ENCODE measurements around the gene TMEM50A. TPM values are rescaled to one million over a fixed set of nuclear protein-coding genes. Genes with fewer than 3 reads are reported as not detected.

Gene TMEM50A
- total and polyA plus RNA-seq, 2 of the 13 experiments (the other 11 are each of a cell fraction or from before 2014, with no cell fraction given) = 51.2 to 61.2 TPM

- TF ChIP-seq PCBP2 (optimal IDR thresholded peaks at IDR 0.05; ENCODE audit: low read depth, low read length, poor library complexity, severe bottlenecking) (no peak), BCL3 (CRISPR knock-in tag; IDR thresholded peaks at IDR 0.05) (peak; percentile 55; the same call in 1 of the 2 replicates), ZNF639 (CRISPR knock-in tag; conservative IDR thresholded peaks at IDR 0.05) (no peak), RAD21 (CRISPR knock-in tag; IDR thresholded peaks at IDR 0.05) (no peak), ZNF512 (CRISPR knock-in tag; IDR thresholded peaks at IDR 0.05) (no peak), MTA1 (CRISPR knock-in tag; IDR thresholded peaks at IDR 0.05; ENCODE audit: borderline replicate concordance) (0 out of 2 replicates have a peak, but pooled peaks have one; percentile 22), HMGA1 (CRISPR knock-in tag; conservative IDR thresholded peaks at IDR 0.05) (no peak), SMAD3 (CRISPR knock-in tag; IDR thresholded peaks at IDR 0.05) (no peak), FOXK2 (IDR thresholded peaks at IDR 0.05) (peak; percentile 62), MIXL1 (CRISPR knock-in tag; IDR thresholded peaks at IDR 0.05) (no peak), PLSCR1 (CRISPR knock-in tag; IDR thresholded peaks at IDR 0.05; ENCODE audit: borderline replicate concordance) (no peak), TGIF2 (CRISPR knock-in tag; IDR thresholded peaks at IDR 0.05) (no peak), MAX (IDR thresholded peaks at IDR 0.05) (no peak), CBX2 (IDR thresholded peaks at IDR 0.05; ENCODE audit: low read depth, low read length) (no peak), CBX2 (CRISPR knock-in tag; IDR thresholded peaks at IDR 0.05; ENCODE audit: low read depth) (no peak), GTF3A (CRISPR knock-in tag; conservative IDR thresholded peaks at IDR 0.05) (no peak), ZNF614 (CRISPR knock-in tag; IDR thresholded peaks at IDR 0.05; ENCODE audit: borderline replicate concordance) (no peak), ZNF788 (CRISPR knock-in tag; IDR thresholded peaks at IDR 0.05; ENCODE audit: borderline replicate concordance) (peak; percentile 49; the same call in 1 of the 2 replicates), CCAR2 (optimal IDR thresholded peaks at IDR 0.05; ENCODE audit: low read depth, low read length) (no peak), SMC3 (IDR thresholded peaks at IDR 0.05; ENCODE audit: low read length) (no peak), WIZ (CRISPR knock-in tag; IDR thresholded peaks at IDR 0.05) (no peak), AHR (CRISPR knock-in tag; IDR thresholded peaks at IDR 0.05) (0 out of 2 replicates have a peak, but pooled peaks have one; percentile 34), ZNF280D (CRISPR knock-in tag; IDR thresholded peaks at IDR 0.05) (no peak)
Observed at GRCh38 chr1:25338188-25338981, at the start of gene TMEM50A (continued).
